GM10266 (cell line): ENCODE results near the gene FAM168B.

Source experiments
- DNase-seq: peaks from one replicate; pipeline ENCODE4 v3.0.0; 2012; ENCODE audit errors: extremely low spot score
- CTCF ChIP-seq: IDR thresholded peaks from 2 replicates; pipeline ENCODE4 v1.5.1; 2012; ENCODE audit warnings: mild to moderate bottlenecking, low read depth; ENCODE audit not compliant: control insufficient read depth, insufficient read depth; ENCODE audit errors: missing control alignments

The FAM168B gene

GRCh38 chr2:131010566-131010965 is 82.7 kb downstream of the FAM168B start:
- TF ChIP-seq CTCF = no peak
- no peak for DNase-seq

- TF ChIP-seq CTCF = no peak
- DNase-seq = no peak
Observed at GRCh38 chr2:131009713-131010475, 83.4 kb downstream of the FAM168B start.

- no peak for TF ChIP-seq CTCF
- DNase-seq = no peak
Observed at GRCh38 chr2:131008967-131009366, 84.3 kb downstream of the FAM168B start.

- DNase-seq = no peak
- no peak for TF ChIP-seq CTCF
Observed at GRCh38 chr2:131006561-131006960, 86.7 kb downstream of the FAM168B start.

GRCh38 chr2:131005216-131005935 is 87.9 kb downstream of the FAM168B start:
- DNase-seq = no peak
- TF ChIP-seq CTCF = no peak

- no peak for TF ChIP-seq CTCF
- DNase-seq = no peak
Observed at GRCh38 chr2:131004446-131005209, 88.6 kb downstream of the FAM168B start.
